ENCODE measurements around the gene GAB4. TPM values are rescaled to one million over a fixed set of nuclear protein-coding genes. Genes with fewer than 3 reads are reported as not detected.

The GAB4 gene
- total RNA-seq, 4 donors from 2014 or later, result not detected

DNA sequence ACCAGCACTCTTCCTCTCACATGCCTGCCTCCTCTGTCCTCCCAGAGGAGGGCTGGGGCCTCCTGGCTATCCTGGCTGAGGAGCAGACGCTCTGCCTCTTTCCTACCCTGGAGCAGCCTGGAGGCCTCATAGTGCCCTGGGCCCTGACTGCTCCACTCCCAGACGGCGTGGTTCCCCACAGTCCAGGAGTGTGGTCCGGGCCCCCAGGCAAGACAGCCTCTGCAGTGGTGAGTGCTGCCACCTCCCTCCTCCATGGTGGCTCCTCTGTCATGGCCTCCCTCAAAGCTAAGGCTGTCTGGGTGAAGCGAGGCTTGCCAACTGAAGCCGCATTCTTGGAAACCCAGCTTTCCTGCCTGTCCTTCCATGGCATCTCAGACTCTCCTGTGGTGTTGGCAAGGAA lies 19.8 kb downstream of the GAB4 start:
- 73 to 80% methylated on average over 1 to 6 of the region's 6 CpGs for WGBS, 2 donors (ENCODE audit: low coverage in 1 of 2)
- H3K9me3 ChIP-seq, result peaks cover 5 to 7% of the 10 kb centered on the region in 2 donors
- no peak for DNase-seq
- no peak overlapping the region for H3K27ac ChIP-seq
- H3K4me1 ChIP-seq, result no peaks in the 10 kb centered on the region
- in situ Hi-C loops (cut with MboI; ENCODE audit: low pct_ligation_motif_present in 1 of 4, low pct_unique_long_range_greater_than_20kb in 1 of 4, low sequenced_read_pairs in 3 of 4), result no loop called here
- TF ChIP-seq, protein P1, sequence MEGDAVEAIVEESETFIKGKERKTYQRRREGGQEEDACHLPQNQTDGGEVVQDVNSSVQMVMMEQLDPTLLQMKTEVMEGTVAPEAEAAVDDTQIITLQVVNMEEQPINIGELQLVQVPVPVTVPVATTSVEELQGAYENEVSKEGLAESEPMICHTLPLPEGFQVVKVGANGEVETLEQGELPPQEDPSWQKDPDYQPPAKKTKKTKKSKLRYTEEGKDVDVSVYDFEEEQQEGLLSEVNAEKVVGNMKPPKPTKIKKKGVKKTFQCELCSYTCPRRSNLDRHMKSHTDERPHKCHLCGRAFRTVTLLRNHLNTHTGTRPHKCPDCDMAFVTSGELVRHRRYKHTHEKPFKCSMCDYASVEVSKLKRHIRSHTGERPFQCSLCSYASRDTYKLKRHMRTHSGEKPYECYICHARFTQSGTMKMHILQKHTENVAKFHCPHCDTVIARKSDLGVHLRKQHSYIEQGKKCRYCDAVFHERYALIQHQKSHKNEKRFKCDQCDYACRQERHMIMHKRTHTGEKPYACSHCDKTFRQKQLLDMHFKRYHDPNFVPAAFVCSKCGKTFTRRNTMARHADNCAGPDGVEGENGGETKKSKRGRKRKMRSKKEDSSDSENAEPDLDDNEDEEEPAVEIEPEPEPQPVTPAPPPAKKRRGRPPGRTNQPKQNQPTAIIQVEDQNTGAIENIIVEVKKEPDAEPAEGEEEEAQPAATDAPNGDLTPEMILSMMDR (IDR thresholded peaks at IDR 0.05), result no peak
- TF ChIP-seq POLR2A (IDR thresholded peaks at IDR 0.05), result no peak
- TF ChIP-seq EP300 (IDR thresholded peaks at IDR 0.05; ENCODE audit: low read depth), result no peak
- TF ChIP-seq POLR2AphosphoS5 (IDR thresholded peaks at IDR 0.05), result no peak
- intact Hi-C loops (cut with DNase I; ENCODE audit: low total_unique reads), result no loop called here
- H3K27me3 ChIP-seq, result no peaks in the 10 kb centered on the region
- no peaks in the 10 kb centered on the region for H3K36me3 ChIP-seq
- no peak overlapping the region for H3K4me3 ChIP-seq

DNA sequence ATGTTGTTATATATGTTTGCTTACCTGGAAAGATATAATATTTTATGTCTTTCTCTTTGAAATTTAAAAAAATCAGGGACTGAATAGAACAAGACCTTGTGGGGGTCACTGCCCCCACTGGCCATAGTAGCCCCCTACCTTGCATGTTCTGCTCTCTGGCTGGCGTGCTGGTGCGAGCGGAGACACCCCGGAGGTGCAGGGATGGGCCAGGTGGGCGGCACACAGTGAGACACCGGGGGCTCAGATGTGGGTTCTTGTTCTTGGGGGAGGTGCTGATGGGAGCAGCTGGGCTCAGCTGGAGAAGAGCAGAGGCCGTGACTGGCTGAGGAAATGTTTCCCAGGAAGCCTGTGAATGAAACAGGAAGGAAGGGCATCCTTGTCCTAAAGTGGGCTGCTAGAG lies 20.2 kb downstream of the GAB4 start:
- Histone ChIP-seq H3K4me1 (no peaks in the 10 kb centered on the region), H3K9me3 (peaks cover 9 to 12% of the 10 kb centered on the region in 2 donors), H3K27me3 (no peaks in the 10 kb centered on the region), H3K36me3 (no peaks in the 10 kb centered on the region), H3K4me3 (no peak overlapping the region), H3K27ac (no peak overlapping the region)
- in situ Hi-C loops (cut with MboI; ENCODE audit: low pct_ligation_motif_present in 1 of 4, low pct_unique_long_range_greater_than_20kb in 1 of 4, low sequenced_read_pairs in 3 of 4) (no loop called here), intact Hi-C loops (cut with DNase I; ENCODE audit: low total_unique reads) (no loop called here)
- no peak for DNase-seq
- TF ChIP-seq, protein P1 (IDR thresholded peaks at IDR 0.05), result no peak
- TF ChIP-seq POLR2AphosphoS5 (IDR thresholded peaks at IDR 0.05), result no peak
- TF ChIP-seq EP300 (IDR thresholded peaks at IDR 0.05; ENCODE audit: low read depth), result no peak
- 0 to 76% methylated on average over 1 to 7 of the region's 7 CpGs for WGBS, 2 donors (ENCODE audit: low coverage in 1 of 2)

DNA sequence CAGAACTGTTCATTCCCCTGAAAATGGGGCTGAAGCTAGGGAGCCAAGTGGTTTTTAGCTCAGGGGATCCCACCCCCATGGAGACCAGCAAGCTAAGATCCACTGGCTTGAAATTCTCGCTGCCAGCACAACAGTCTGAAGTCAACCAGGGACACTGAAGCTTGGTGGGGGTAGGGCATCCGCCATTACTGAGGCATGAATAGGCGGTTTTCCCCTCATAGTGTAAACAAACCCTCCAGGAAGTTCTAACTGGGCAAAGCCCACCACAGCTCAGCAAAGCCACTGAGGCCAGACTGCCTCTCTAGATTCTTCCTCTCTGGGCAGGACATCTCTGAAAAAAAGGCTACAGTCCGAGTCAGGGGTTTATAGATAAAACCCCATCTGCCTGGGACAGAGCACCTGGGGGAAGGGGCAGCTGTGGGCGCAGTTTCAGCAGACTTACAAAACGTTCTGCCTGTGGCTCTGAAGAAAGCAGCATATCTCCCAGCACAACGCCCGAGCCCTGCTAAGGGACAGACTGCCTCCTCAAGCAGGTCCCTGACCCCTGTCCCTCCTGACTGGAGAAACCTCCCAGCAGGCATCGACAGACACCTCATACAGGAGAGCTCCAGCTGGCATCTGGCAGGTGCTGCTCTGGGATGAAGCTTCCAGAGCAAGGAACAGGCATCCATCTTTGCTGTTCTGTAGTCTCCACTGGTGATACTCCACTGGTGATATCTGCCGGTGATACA lies 32.7 kb downstream of the GAB4 start:
- H3K4me3 ChIP-seq, result no peak overlapping the region
- no peaks in the 10 kb centered on the region for H3K4me1 ChIP-seq
- intact Hi-C loops (cut with DNase I; ENCODE audit: low total_unique reads) (no loop called here), in situ Hi-C loops (cut with MboI; ENCODE audit: low pct_ligation_motif_present in 1 of 4, low pct_unique_long_range_greater_than_20kb in 1 of 4, low sequenced_read_pairs in 3 of 4) (no loop called here)
- no peak for DNase-seq
- no peaks in the 10 kb centered on the region for H3K27me3 ChIP-seq
- no peak overlapping the region for H3K27ac ChIP-seq
- H3K9me3 ChIP-seq, result no peaks in the 10 kb centered on the region
- no peak for TF ChIP-seq EP300 (IDR thresholded peaks at IDR 0.05; ENCODE audit: low read depth)
- TF ChIP-seq, protein P1 (IDR thresholded peaks at IDR 0.05), result no peak
- no peak for TF ChIP-seq POLR2A (IDR thresholded peaks at IDR 0.05)
- TF ChIP-seq POLR2AphosphoS5 (IDR thresholded peaks at IDR 0.05), result no peak
- 59 to 67% methylated on average over 1 to 10 of the region's 10 CpGs for WGBS, 2 donors (ENCODE audit: low coverage in 1 of 2)
- H3K36me3 ChIP-seq, result no peaks in the 10 kb centered on the region

DNA sequence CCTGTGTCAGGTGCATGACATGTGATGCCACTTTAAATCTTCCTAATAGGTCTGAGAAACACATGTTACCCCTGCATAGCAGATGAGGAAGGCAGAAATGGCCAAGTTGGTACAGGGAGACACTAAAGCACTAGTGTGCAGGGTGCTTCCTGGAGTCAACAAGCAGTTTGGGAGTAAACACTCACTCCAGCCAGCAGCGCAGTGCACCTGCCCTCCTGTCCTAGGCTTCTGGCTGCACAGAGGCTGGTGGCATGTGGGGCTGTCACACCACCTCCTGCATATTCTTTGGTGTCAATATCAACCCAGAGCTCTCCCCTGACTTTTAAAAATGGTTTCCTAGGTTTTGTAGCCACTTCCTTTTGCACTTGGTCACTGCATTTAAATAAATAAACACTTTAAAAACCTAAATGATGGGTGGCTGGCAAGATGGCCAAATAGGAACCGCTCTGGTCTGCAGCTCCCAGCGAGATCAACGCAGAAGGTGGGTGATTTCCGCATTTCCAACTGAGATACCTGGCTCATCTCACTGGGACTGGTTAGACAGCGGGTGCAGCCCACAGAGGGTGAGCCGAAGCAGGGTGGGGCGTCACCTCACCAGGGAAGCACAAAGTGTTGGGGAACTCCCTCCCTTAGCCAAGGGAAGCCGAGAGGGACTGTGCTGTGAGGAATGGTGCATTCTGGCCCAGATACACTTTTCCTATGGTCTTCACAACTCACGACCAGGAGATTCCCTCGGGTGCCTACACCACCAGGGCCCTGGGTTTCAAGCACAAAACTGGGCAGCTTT lies 33.5 kb downstream of the GAB4 start:
- Histone ChIP-seq H3K27ac (no peak overlapping the region), H3K4me3 (no peak overlapping the region), H3K36me3 (no peaks in the 10 kb centered on the region), H3K27me3 (no peaks in the 10 kb centered on the region), H3K9me3 (no peaks in the 10 kb centered on the region), H3K4me1 (no peaks in the 10 kb centered on the region)
- TF ChIP-seq, protein P1 (IDR thresholded peaks at IDR 0.05), result no peak
- TF ChIP-seq POLR2A (IDR thresholded peaks at IDR 0.05), result no peak
- TF ChIP-seq POLR2AphosphoS5 (IDR thresholded peaks at IDR 0.05), result no peak
- no peak for TF ChIP-seq EP300 (IDR thresholded peaks at IDR 0.05; ENCODE audit: low read depth)
- in situ Hi-C loops (cut with MboI; ENCODE audit: low pct_ligation_motif_present in 1 of 4, low pct_unique_long_range_greater_than_20kb in 1 of 4, low sequenced_read_pairs in 3 of 4), result no loop called here
- intact Hi-C loops (cut with DNase I; ENCODE audit: low total_unique reads), result no loop called here
- DNase-seq, result no peak
- 80% methylated on average over 10 of the region's 11 CpGs; no CpG with 5 or more reads in 1 of the 2 donors for WGBS, 2 donors (ENCODE audit: low coverage in 1 of 2)

Data from transverse colon (tissue), 4 donors.